GM03348 (cell line): ENCODE data around the gene LYSMD3.

Experiments used
- DNase-seq: peaks from one replicate; pipeline ENCODE4 v3.0.0; 2012; ENCODE audit warnings: low spot score

LYSMD3 gene

GRCh38 chr5:90547072-90547536, 17.7 kb upstream of the LYSMD3 start:
- no peak for DNase-seq

GRCh38 chr5:90546216-90546837, 16.9 kb upstream of the LYSMD3 start:
- peak; percentile 8 for DNase-seq

DNA sequence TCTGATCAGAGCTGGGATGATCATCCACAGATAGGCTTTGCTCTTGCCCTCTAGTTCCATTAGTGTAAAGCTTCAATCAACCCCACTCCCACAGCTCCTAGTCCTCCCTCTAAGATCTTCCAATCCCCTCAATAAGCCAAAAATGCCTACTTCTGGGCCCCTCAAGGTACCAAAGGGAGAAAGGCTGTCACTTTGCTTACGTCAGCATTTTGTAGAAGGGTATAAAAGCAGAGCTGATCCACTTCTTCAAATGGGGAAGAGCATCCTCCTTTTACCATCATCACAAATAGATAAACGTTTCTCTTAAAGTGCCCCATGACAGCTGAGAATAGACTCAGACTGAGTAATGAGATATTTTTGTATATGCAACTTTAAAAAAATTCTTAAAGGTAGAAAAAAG, 16.1 kb upstream of the LYSMD3 start:
- no peak for DNase-seq

- no peak for DNase-seq
These were observed 13.6 kb upstream of the LYSMD3 start for GRCh38 chr5:90542827-90543519.

GRCh38 chr5:90534922-90535321, 5.5 kb upstream of the LYSMD3 start:
- DNase-seq = no peak

- DNase-seq = no peak
These were observed 4.4 kb upstream of the LYSMD3 start for GRCh38 chr5:90533794-90534193.

GRCh38 chr5:90530736-90531487, 1.5 kb upstream of the LYSMD3 start:
- no peak for DNase-seq

DNA sequence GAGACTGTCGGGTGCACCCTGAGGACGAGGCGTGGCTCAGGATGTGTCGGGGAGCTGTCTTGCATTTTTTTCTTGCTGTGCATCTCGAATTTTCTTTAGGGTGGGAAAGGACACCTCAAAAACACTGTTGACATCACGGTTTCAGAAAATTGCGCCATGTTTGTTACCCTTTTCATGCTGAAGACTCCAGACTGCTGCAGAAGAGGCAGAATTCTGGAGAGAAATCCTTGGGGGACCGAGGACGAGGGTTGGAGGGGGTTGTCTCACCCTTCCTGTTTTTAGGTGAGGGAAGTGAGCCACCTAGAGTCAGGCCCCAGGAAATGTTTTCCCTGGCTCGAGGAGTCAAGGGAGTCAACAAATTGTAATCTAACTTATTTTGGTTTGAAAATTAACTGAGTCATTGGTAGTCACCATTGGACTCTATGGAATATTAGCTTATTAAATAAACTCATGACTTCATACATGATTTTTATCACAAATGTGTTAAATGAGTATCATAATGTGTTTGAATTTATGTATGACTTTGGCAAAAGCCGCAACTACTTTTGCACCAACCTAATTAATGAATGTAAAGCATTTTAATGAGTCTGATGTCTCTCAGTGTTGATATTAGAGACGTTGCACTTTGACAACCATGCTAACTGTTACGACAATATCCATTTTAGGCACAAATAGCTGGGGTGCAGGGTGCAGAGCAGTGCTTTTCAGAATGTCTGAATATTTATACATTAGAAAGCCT, 724 bp upstream of the LYSMD3 start:
- peak; percentile 82 for DNase-seq

DNA sequence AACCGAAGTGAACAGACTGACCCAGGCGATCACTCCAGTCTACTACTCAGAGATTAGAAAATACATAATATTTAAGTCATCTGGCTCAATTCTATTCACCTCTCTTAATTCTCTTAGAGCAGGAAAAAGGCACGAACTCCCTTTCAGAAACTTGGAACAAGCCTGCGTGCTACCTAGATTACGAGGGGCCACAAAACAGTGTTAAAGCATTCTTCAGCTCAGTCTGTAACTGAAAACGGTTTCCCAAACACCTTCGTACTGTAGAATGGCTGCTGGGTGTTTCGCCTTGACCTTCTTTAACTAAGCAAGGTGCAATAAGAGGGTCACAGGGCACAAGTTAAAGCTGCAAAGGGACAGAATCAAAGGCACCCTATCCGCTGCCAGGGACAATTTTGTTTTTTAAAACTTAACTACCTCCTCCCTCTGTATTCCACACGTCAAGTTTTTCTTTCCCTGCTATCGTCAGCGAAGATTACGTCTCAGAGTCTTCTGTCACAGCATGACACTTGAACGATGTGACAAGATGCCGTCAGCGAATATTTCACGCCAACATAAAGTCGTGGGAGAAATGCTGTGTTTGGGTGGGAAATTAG, 687 bp downstream of the LYSMD3 start:
- peak; percentile 4 for DNase-seq

GRCh38 chr5:90519081-90519480, 10.3 kb downstream of the LYSMD3 start:
- DNase-seq = no peak

DNA sequence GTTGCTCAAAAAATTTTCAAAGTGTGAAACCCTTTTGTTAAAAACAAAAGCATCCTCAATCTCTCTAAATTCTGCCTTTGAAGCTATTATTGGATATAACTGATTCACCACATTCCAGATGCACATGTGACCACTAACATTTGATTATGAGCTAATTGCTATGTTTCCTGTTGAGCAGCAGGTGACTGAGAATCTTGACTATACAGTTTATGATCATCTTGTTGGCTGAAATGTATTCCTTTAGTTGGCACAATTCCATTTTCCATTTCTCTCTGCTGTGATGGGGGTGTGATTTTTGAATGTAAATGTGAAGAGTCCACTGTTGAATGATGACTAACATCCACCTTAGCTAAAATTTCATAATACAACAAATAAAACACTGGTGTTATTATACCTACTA, 10.7 kb downstream of the LYSMD3 start:
- peak; percentile 26 for DNase-seq

DNA sequence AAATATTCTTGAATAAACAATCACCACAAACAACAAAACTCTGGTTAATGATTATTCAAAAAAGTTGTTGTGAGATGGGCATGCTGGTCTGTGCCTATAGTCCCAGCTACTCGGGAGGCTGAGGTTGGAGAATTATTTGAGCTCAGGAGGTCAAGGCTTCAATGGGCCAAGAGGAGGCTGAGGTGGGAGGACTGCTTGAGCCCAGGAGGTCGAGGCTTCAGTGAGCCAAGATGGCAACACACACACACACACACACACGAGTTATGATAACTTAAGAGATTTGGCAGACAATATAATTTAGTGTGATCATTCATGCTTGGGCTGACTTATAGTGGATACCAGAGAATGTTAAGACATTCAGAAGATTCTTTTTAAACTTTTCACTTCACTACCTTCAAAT, 14.9 kb downstream of the LYSMD3 start:
- no peak for DNase-seq

GRCh38 chr5:90510438-90510837, 18.9 kb downstream of the LYSMD3 start:
- no peak for DNase-seq

DNA sequence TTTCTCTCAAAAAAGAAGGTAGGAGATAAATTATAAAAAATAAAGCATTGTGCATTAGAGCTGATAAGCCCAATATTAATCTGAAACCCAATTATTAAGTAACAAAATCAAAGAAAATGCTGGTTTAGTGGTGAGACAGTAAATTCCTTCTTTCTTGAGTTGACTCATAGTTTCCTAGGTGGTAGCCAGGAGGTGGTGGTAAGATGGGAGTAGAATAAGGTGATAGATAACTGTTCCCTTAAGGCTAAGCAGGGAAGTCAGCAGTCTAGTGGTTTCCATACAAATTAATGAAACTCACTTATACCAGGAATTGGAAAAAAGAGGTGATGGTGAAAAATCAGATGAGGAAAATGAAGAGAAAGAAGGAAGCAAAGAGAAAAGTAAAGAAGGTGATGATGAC, 23.2 kb downstream of the LYSMD3 start:
- DNase-seq = no peak

- DNase-seq = no peak
These were observed 24.6 kb downstream of the LYSMD3 start for GRCh38 chr5:90504743-90505142.

- no peak for DNase-seq
These were observed 25.8 kb downstream of the LYSMD3 start for GRCh38 chr5:90503596-90503995.

DNA sequence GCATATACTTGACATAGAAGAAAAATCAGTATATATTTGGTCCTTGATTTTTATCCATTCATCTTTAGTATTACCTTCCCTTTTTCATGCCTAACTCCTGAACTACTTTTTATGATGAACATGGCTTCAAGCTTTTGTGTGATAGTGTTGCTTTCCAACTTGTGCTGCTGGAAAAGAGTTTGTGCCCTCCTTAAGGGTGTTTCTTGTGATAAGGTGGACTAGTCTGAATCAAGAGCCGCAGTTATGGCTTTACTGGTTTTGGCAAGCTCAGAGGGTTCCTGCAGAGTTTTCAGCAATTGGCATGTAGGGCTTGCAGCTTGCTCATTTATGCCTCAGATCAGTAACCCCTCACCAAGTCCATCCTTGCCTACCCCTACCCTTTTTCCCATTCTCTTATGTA, 34.2 kb downstream of the LYSMD3 start:
- no peak for DNase-seq

- DNase-seq = no peak
These were observed 35.3 kb downstream of the LYSMD3 start for GRCh38 chr5:90494043-90494442.

DNA sequence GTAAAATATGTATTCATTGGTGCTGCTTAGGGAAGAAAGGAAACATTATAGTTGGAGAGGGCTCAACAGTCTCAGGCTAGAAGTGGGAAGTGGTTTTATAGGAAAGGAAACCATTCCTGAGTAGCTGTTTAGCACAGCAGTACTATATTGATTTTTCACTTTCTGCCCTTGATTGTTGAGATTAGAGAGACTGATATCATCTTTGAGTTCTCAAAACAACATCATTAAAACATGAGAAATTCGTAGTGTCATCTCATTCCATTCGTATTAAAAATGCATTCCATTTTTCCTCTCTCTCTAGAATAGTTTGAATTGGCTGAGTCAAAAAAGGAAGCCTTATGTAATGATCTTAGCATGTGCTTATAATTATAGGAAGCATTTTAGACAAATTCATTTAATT, 40.6 kb downstream of the LYSMD3 start:
- DNase-seq = peak; percentile 67

DNA sequence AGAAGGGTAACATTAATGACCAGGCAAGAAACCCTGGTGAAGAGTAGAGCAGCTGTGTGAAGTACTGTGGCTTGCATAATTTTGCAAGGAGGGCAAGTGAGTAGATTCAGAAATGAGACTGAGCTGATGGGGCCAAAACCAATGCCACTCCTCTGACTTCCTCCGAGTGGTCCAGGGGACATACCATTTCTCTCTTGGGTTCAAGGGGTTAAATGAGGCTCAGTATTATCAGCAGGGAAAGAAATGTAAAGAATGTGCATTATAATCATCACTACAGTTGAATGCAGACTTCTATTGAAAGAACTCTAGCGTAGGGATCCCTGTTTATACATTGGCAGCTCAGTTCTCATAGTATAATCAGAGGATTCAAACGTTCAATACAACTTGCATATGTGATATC, 44.8 kb downstream of the LYSMD3 start:
- no peak for DNase-seq

DNA sequence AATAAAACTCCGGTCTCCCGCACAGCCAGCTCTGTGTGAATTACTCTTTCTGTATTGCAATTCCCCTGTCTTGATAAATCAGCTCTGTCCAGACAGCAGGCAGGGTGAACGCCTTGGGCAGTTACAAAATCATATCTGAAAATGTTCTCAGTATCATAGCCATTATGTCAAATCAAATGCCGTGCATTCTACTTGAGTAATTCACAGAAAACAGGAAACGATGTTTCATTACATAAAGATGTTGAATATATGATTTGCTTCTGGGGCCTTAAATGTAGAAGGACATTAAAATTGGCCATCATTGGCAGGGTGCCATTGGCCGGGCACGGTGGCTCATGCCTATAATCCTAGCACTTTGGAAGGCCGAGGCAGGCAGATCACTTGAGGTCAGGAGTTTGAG, 46.2 kb downstream of the LYSMD3 start:
- no peak for DNase-seq

- DNase-seq = no peak
These were observed 48.7 kb downstream of the LYSMD3 start for GRCh38 chr5:90480699-90481098.
